OCI-LY3 (cell line): Measurements from ENCODE around the gene SRGAP1.

ENCODE experiments used
- CTCF ChIP-seq: fragments of 200-600, 300-600 bp; sonication (generic); IDR thresholded peaks from 2 replicates; pipeline ENCODE4 v1.5.1; 2014; ENCODE audit warnings: antibody characterized with exemption, low read length, low read depth
- EZH2phosphoT487 ChIP-seq: fragments of 200-600 bp; shearing (Covaris generic); IDR thresholded peaks from 2 replicates; pipeline ENCODE4 v1.6.1; 2018; ENCODE audit warnings: antibody characterized with exemption, mixed run types, low read depth

GRCh38 chr12:64123448-64123847 is 278.9 kb downstream of the SRGAP1 start:
- TF ChIP-seq CTCF (no peak), EZH2phosphoT487 (no peak)
